GM18858 (cell line): ENCODE results near the gene NTN3.
A peak's percentile ranks its signal among the peaks of the same experiment; 100 is the strongest.
"Not testable (repeated sequence)": the region's sequence is repeated elsewhere in the genome, so short reads cannot be mapped to it uniquely, and the experiment has no call there.

Experiments used
- ATAC-seq: cut with Tn5 transposase; IDR thresholded peaks from one replicate; pipeline ENCODE4 v1.9.1; 2021; ENCODE audit not compliant: unreplicated experiment

Gene NTN3

DNA sequence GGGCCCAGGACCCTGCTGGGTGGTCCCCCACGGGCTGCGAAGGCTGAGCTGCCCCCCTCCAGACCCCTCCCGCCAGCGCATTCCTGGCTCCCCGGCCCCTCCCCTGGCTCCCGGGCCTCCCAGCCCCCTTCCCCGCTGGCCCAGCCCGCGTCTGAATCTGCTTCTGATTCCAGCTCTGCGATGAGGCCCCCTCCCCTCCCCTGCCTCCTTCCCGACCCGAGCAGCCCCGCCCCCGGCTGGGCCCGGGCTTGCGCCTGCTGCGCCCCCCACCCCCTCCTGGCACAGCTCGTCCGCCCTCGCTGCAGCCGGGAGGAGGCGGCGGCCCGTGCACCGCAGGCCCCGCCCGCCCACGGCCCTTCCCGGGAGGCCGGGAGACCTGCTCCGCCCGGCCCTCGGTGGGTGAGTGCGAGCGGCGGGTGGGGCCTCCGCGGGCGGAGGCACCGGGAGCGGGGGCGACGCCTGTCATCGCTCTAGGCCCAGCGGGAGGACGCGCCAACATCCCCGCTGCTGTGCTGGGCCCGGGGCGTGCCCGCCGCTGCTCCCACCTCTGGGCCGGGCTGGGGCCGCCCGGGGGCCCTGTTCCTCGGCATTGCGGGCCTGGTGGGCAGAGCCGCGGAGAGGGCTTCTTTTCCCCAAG, at the start of gene NTN3:
TSS of gene NTN3 (plus strand) at position 282 of the 637 bp plus-strand sequence. CDS start 405 bp downstream, outside the sequence.
- no peak for ATAC-seq

DNA sequence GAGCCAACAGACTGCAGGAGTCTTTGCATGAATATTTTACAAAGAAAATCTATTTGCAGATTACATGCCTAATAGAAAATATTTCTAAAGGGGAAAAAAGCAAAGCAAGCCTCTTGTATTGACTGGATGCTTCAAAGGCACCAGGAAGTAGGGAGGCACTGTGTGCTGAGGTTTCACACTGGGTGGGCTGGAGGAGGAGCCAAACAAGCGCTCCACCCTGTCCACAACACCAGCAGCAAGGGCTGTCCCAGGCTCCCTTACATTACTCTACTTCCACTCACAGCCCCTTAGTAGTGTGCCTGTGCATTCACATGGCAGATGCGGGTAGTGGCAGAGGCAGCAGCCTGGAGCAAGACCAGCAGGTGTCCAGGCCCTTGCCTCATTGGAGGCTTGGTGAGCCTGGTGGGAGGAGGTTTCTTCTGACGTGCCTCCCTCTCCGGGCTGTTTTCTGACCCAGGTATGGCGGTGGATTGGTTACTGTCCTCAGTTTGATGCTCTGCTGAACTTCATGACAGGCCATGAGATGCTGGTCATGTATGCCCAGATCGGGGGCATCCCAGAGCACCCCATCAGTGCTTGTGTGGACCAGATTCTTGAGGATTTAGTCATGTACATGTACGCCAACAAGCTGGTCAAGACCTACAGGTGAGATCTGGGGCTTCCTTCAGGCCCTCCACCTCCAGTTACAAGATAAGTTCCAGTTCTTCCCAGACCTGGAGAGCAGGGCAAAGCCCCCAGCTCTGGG, 48.8 kb upstream of the NTN3 start:
- ATAC-seq = no peak

DNA sequence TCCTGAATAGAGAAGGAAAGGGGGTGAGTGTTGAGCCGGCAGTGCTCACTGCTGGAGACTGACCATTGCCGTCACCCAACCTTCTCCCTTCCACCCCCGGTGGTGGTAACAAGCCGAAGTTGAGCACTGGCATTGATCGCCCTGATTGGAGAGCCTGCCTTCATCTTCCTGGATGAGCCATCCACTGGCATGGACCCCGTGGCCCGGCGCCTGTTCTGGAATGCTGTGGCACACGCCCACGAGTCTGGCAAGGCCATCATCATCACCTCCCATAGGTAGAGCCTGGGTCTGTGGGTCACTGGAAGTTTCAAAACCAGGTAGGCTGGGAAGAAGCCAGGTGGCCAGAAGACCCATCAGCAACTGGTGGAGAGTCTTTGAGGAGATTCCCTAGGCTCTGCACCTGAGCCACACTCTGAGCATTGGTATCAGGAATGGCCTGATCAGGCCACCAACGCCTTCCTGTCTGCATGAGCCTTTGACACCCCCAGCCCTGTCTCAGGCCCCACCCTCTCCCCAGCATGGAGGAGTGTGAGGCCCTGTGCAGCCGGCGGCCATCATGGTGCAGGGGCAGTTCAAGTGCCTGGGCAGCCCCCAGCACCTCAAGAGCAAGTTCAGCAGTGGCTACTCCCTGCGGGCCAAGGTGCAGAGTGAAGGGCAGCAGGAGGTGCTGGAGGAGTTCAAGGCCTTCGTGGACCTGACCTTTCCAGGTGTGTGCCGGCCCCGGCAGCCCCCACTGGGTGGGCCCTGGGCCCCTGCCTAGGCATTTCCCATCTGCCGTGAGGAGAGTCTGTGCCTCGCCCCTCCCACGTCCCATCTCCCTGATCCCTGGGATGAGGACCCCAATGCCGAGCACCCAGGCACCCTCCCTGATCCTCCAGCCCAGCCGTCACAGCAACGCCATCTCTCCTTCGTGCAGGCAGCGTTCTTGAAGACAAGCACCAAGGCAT, 46.8 kb upstream of the NTN3 start:
- no peak for ATAC-seq

DNA sequence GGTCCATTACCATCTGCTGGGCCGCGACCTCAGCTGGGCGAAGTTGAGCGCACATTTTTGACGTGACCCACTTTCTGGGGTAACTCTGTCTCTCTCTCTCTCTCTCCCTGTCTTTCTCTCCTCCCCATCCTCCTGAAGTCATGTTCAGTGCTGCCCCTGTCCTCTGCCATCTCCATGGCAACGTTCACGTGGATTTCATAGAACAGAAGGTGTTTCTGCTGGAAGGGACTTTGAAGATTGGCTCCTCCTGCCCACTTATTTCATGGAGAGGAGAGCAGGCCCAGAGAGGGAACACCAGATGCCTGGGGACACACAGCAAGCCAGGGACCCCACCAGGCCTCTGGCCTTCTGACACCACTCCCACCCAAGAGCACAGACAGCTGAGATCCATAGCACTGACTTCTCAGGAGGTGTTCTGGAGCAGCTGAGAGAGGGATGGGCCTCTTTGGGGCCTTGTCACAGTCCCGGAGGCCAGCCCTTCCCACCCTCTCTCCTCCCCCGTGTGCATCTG, 46.0 kb upstream of the NTN3 start:
- ATAC-seq = no peak

DNA sequence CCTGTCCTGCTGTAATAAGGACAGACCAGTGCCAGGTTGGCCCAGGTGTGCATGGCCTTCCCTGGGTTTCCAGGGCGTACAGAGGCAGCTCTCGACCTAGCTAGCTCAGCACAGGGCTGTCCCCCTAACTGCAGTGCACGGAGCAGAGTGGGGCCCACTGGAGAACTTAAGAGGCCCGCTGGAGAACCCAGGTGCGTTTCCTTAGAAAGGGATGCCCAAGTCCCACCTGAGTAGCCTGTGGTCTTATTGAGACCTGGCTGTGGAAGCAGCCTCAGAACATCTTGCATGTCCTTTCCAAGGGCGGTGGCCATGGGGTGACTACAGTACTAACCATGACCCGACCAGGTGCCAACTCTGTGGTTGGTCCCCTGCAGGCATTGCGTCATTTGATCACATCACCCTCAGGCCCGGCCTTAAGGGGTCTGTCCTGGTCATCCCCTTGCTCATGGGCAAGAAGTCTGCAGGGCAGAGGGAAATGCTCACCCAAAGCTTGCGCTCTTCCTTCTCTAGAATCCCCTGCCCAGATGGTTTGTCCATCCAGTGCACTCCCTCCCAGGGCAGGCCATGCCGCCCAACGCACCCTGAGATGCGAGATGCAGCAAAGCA, 45.2 kb upstream of the NTN3 start:
- ATAC-seq = no peak

DNA sequence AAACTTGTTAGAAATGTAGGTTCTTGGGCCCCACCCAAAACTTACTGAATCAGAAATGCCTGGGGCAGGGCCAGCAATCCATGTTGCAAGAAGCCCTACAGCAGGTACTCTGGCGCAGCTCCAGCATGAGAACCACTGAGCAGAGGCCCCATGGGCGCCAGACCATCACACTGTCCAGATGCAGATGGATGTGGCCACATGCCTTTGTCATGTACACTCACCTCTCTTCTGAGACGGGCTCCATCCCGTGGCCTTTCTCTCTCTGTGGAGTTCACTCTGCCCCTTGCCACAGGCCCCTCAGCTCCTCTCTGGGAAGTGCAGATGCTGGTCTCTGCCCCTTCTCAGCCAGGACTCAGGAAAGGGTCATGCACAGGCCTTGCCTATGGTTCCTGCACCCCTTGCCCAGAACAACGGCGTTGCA, 44.1 kb upstream of the NTN3 start:
- no peak for ATAC-seq

DNA sequence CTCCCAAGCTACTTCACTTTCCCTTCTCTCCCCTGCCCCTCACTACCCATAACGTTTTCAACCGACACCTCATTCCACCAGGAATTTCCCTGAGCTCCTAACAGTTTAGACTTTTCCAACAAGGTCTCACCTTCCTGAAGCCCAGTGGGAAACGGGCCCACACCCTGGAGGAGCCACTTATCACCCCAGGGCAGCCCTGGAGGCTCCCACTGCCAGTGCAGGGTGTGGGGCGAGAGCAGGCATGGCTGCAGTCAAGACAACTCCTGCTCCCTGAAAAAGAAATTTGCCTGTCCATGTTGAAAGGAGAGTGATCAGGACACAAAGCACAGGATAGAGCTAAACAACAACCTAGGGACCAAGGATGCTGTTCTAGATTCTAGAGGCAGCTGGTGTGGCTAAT, 43.6 kb upstream of the NTN3 start:
- no peak for ATAC-seq

DNA sequence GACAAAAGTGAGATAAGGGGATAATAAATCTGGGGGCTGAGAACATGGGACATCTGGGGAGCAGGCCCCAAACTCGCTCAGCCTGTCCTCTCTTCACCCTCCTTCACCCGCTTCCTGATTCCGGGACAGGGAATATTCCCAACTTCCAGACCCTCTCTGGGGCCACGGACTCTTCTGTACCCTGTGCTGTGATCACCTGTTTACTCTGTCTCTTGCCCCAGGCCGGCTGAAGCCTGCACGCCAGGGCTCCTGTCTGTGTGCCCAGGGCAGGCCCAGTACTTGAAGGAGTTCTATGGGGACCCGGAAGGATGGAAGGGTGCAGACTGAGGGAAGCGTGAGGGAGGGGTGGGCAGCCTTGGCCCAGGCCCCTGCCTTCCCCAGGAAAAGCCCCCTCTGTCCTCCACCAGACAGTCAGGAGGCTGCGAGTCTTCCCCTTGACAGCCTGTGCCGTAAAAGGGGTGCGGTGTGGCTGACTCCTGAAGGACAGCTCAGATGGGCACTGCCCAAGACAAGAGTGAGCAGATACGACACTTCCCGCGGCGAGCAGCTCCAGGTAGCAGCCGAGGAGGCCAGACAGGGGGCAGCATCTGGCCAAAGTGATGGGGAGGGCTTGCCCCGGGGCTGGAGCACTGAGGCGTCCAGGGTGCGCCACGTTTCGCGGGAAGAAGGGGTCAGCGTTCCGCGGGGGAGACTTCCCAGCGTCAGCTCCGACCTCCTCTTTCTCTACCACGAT, 42.9 kb upstream of the NTN3 start:
- no peak for ATAC-seq

DNA sequence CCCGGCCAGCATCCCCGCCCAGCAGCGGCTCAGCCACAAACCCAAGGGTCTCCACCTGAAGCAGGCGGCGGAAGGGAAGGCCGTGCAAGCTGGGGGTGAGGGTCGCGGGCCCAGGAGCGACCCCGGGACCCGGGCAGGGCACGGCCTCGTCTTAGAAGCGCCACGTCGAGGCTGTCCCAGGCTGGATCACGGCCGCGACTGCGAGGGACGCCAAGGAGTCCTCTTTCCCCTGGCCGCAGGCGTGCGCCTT, 42.4 kb upstream of the NTN3 start:
- peak; percentile 12 for ATAC-seq

DNA sequence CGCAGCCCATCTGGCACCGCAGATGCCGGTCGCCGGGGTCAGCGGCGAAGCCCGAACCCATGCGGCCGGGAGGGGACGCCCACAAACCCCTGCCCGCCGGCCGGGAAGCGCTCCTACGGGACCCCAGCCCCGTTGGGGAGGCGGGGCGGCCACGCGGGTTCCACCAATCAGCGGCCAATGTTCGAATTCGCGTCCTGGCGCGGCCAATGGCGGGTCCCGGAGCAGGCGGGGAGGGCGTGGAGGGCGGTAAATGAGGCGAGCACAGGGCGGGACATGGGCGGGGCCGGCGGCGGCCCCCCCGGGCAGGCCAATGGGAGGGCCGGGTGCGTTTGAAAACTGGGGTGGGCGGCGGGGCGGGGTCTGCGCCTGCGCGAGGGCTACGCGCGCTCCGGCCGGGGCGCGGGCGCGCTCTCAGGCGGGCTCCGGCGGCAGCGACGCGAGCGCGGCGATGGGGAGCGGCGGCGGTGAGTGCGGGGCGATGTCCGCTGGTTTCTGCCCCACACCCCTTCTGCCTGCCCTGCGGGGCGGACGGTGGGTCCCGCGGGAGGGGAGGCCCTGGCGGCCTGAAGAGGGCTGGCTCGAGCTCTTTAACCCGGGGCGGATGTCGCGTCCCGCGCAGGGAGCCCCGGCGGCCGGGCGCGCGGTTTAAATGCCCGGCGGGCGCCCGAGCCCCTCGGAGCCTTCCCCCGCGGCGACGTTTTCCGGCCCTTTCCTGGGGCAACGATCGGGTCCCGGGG, 41.9 kb upstream of the NTN3 start, which contains the start of gene CCNF:
TSS of gene CCNF (plus strand) at position 414 of the 737 bp plus-strand sequence. CDS start at position 449, 35 bp downstream.
- ATAC-seq = peak; percentile 44

DNA sequence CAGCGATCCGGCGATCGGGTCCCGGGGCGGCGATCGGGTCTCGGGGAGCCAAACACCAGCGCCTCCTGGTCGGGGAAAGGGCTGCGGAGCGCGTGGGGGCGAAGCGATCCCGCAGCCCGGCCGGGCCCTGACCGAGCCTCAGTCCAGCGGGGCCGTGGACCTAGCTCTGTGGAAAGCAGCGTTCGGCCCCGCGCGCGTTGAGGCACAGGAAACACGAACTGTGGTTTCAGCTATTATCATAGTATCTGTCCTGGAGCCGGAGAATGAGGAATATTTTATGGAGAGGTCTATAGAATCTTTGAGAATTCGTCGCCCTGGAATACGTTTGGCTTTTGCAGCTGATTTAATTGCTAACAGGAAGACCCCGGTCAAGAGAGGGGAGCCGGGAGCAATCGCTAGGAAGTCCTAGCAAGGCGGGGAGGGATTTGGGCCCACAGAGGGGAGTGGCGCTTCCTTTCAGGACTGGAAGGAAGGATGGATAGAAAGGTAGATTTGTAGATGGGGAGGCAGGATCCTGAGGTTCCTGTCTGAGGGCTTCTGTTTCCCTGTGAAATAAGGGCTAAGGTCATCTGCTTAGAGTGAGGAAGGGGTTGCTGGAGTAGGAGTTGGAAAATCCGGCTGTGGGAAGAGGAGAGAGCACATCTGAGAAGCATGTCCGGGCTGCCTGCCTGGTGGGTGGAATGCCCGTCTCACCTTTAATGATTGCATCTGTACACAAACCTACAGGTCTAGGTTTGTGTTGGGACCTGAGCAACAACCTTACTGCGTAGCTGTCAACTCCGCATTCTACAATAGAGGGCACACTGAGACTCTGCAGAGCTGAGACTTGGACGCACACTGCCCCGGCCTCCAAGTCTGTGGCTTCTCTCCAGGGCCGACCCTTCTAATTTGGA, 41.1 kb upstream of the NTN3 start:
- no peak for ATAC-seq

DNA sequence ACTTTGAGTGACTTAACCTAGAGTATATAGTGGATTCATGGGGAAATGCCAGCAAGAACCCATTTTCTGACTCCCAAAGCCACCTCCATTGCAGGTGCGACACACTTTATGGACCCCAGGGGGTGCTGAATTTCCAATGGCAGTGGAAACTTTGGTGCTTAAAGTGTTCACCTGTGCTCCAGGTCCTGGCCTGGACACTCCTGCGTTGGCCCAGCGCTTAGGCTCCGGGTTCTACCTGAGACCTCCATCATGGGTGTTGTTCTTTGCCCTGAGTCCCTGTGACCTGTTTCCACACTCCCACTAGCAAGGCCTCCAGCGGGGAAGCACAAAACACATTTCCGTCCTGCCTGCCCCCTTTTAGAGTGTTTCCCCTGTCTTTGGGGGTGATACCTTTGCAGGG, 38.8 kb upstream of the NTN3 start:
- ATAC-seq = no peak

DNA sequence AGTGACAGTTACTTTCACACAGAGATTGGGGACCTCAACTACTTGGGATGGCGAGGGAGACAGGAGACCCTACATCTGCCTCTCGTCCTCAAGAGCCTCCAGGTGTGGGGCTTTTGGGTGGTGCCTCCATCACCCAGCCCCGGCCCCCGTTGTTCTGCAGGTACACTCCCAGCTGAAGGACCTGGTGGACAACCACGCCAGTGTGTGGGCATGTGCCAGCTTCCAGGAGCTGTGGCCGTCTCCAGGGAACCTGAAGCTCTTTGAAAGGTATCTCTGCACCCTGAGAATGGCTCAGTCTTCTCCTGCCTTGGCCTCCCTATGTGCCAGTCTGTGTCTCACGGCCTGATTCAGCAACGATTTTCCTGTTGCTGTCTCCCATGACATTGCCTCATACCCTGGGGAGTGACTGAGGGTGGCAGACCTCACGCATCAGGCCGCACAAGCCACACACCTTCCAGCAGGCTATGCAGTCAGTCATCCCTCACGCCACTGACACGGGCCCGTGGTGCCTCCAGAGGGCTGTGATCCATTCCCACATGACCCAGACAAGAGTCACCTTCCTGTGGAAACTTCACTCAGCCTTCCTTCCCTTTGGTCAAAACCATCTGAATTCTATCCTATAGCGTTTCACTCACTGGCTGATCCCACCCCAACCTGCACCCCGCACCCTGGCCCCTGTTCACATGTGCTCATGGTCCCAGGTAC, 38.1 kb upstream of the NTN3 start:
- no peak for ATAC-seq

DNA sequence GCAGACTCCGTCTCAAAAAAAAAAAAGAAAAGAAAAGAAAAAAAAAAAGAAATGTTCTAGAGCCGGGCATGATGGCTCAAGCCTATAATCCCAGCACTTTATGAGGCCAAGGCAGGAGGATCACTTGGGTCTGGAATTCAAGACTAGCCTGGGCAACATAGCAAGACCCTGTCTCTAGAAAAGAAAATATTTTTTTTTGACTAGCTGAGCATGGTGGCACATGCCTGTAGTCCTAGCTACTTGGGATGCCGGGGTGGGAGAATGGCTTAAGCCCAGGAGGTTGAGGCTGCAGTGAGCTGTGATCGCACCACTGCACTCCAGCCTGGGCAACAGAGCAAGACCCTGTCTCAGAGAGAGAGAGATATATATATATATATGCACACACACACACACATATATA, 35.9 kb upstream of the NTN3 start:
- not testable (repeated sequence) for ATAC-seq

DNA sequence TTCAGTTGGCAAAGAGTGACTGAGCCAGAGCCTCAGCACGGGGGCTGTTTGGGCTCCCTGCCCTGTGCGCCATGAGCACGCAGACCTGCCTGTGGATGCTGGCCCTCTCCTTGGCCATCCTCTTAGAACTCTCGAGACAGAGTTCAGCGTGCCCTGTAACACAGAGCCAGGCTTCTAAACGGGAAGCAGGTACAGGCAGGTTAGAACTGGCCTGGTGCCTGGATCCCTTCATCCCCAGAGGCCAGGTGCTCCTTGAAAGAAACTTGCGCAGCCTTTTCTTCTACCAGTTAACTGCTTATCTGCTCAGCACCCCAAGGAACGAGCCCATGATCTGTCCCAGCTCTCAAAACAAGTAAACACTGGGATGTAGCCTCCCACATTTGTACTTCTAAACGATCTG, 35.0 kb upstream of the NTN3 start:
- ATAC-seq = no peak

DNA sequence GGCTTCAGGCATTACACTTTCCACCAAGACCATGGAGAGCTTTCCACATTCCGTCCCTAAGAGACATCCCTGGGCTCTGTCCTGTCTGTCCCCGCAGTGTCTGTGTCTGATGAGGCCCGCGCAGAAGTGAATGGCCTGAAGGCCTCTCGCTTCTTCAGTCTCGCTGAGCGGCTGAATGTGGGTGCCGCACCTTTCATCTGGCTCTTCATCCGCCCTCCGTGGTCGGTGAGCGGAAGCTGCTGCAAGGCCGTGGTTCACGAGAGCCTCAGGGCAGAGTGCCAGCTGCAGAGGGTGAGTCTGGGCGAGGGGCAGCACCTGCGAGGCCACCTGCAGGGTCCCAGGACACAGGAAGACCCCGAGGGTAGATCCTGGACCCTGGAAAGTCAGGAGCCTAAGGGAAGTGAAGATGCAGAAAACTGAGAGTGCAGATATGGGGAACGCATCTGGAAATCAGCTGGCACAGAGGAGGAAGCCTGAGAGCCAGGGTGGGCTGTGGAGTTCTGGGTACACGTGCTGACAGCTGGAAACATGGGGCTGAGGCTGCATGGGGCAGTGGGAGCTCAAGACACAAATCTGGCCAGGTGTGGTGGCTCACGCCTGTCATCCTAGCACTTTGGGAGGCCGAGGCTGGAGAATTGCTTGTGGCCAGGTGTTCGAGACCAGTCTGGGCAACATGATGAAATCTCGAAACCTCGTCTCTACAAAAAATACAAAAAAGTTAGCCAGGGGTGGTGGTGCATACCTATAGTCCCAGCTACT, 33.9 kb upstream of the NTN3 start:
- ATAC-seq = no peak

DNA sequence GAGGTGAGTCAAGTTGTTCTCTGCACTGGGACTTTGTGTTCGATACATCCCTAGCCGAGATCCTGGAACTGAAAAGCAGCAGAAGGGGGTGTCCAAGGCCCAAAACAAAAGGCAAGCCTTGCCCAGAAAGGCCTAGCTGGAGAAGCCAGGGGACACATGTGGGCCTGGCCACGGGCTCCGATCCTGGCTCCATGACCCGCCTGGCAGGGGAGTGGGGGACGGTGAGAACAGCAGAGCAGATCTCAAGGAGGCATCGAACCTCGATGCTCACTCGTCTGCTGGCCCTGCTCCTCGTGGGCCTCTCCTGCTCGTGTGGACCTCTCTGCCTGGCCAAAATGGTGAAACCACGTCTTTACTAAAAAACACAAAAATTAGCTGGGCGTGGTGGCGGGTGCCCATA, 33.0 kb upstream of the NTN3 start:
- no peak for ATAC-seq
